HG03280 (cell line): ENCODE results near the gene MROH2B.

Source experiments
- ATAC-seq: cut with Tn5 transposase; IDR thresholded peaks from one replicate; pipeline ENCODE4 v1.9.1; 2021; ENCODE audit warnings: mild to moderate bottlenecking, moderate library complexity; ENCODE audit not compliant: unreplicated experiment

MROH2B gene

DNA sequence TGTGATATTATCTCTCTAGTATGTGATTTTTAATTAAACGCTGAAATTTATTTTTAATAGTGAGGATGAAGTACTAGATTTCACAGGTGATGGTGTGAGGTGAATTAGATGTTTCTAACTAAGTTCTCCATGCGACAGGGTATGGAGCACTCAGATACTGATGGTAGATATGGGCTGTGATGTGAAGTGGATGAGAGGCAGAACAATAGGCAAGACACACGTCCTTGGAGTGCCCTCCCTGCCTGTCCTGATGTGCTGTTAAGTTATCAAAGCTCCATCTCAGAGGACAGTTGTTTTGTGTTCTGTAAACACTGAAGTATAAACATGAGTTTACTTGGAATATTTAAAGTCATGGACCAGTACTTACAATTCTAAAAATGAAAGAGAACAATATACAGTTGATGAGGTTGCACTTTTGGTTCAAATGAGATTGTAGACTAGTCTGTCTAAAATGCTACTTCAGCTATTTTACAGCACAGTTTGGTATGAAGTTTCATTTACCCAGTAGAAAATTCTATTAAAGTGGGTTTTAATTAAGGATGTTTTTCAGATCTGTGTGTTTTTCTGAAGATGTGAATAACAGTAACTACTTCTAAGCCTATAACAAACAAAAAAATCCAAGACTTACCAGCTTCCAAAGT lies 97.7 kb downstream of the MROH2B start:
- ATAC-seq, result no peak

DNA sequence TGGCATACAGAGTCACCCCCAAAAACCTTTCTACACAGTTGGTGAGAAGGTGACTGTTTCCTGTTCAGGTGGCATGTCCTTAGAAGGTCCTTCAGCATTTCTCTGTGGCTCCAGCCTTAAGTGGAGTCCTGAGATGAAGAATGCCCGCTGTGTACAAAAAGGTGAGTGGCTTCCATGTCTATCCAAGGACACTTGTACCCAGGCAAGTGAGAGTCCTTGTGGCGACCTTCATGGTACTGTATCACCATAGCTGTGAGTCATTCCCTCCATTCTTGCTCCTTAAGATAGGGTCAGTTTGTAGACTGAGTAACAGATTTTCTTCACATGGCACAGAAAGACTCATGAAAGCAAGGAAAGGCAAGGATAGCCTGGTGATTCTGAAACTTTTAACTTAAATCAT lies 98.7 kb downstream of the MROH2B start:
- ATAC-seq, result no peak

DNA sequence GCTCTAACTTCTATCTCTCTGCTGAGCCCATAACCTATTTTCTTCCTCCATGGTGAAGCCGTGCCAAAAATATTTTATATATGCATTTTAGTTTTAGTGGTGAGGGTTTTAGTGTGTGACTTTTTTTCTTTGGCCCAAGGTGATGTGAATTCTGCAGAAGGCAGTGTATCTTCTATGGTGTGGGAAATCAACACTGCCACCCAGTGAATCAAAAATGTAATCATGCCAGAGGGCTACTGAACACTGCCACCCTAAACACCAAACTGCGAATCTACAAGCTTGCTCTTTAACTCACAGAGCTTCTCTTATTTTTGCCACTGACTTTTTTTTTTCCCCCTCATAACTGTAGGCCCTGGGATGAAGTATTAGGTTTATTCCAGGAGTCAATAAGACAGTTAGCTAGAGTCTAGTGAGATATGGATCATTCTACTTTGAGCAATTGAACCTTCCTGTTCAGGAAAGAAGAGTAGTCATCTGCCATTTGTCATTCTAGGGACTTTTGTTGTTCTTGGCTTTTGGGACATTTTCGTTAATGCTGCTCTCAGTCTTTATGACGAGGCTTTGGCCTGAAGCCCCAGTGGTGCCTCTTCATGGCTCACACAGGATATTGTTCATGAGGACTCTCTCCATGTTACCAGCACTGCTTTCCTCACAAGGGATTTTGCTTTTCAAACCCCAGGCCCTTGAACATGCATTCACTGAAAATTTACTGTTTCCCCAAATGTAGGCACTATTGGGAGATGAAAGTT lies 108.8 kb downstream of the MROH2B start:
- ATAC-seq, result no peak

GRCh38 chr5:40960037-40960436 lies 111.1 kb downstream of the MROH2B start:
- ATAC-seq, result no peak

DNA sequence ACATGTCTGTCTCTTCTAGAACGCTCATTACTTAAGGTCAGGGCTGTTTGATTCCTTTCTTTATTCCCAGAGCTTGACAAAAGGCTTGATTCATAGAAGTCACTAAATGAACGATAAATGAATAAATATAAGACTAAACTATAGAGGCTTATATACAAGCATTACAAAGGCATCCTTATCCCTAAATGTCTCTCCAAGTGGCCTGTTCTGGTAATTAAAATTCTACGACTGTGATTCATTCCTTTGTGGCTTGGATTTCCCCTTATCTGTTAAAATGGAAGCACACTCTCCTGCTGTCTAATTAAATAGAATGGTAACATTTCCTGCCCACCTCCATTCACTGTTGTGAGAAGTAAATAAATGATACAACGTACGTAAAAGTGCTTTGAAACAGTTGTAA lies 112.3 kb downstream of the MROH2B start:
- no peak for ATAC-seq

- ATAC-seq, result no peak
Observed at GRCh38 chr5:40957048-40957447, 114.1 kb downstream of the MROH2B start.

DNA sequence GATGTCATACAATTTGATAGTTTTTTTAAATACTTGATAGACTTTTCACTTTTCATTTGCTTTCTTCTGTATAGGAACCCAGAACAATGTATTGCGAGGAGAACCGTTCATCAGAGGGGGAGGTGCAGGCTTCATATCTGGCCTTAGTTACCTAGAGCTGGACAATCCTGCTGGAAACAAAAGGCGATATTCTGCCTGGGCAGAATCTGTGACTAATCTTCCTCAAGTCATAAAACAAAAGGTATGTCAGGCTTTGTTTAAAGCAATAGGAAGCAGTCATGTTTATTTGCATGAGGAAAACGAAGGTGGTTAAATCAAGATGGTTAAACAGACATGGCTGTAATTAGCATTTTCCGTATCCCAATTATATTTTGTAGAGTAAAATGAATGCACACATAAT lies 115.8 kb downstream of the MROH2B start:
- ATAC-seq, result no peak
